Ishikawa (cell line): Measurements from ENCODE around the gene THBS4.

Source experiments
- CEBPB ChIP-seq: IDR thresholded peaks from 2 replicates; pipeline ENCODE4 v1.6.1; 2012
- CREB1 ChIP-seq: IDR thresholded peaks from 2 replicates; pipeline ENCODE4 v1.6.1; 2012; ENCODE audit warnings: low read depth
- EGR1 ChIP-seq: IDR thresholded peaks from 2 replicates; pipeline ENCODE4 v1.6.1; 2012
- EP300 ChIP-seq: IDR thresholded peaks from 2 replicates; pipeline ENCODE4 v1.6.1; 2012; ENCODE audit warnings: borderline replicate concordance
- FOXM1 ChIP-seq: IDR thresholded peaks from 2 replicates; pipeline ENCODE4 v1.6.1; 2012; ENCODE audit warnings: low read depth, borderline replicate concordance
- MAX ChIP-seq: IDR thresholded peaks from 2 replicates; pipeline ENCODE4 v1.6.1; 2012
- NFIC ChIP-seq: IDR thresholded peaks from 2 replicates; pipeline ENCODE4 v1.6.1; 2012
- RAD21 ChIP-seq: IDR thresholded peaks from 2 replicates; pipeline ENCODE4 v1.6.1; 2012; ENCODE audit warnings: low read depth
- TAF1 ChIP-seq: IDR thresholded peaks from 2 replicates; pipeline ENCODE4 v1.6.1; 2012; ENCODE audit warnings: low read depth, mild to moderate bottlenecking
- TCF12 ChIP-seq: IDR thresholded peaks from 2 replicates; pipeline ENCODE4 v1.6.1; 2012; ENCODE audit warnings: low read depth
- TEAD4 ChIP-seq: IDR thresholded peaks from 2 replicates; pipeline ENCODE4 v1.6.1; 2012
- YY1 ChIP-seq: IDR thresholded peaks from 2 replicates; pipeline ENCODE4 v1.6.1; 2012; ENCODE audit warnings: low read depth
- ZBTB7A ChIP-seq: IDR thresholded peaks from 2 replicates; pipeline ENCODE4 v1.6.1; 2012; ENCODE audit warnings: low read depth
- TF ChIP-seq, protein P1 (sequence below): IDR thresholded peaks from 2 replicates; pipeline ENCODE4 v1.6.1; 2012
- TF ChIP-seq, protein P2 (sequence below): IDR thresholded peaks from 2 replicates; pipeline ENCODE4 v1.6.1; 2012; ENCODE audit warnings: low read depth, mild to moderate bottlenecking

Gene THBS4

GRCh38 chr5:79992891-79993657 lies 42.1 kb upstream of the THBS4 start:
- TF ChIP-seq YY1 (no peak), EP300 (no peak), TAF1 (no peak), CEBPB (no peak), ZBTB7A (no peak), TCF12 (no peak), NFIC (no peak), MAX (no peak), EGR1 (no peak), FOXM1 (no peak), TEAD4 (no peak), CREB1 (no peak), RAD21 (no peak)
- TF ChIP-seq, protein P1, sequence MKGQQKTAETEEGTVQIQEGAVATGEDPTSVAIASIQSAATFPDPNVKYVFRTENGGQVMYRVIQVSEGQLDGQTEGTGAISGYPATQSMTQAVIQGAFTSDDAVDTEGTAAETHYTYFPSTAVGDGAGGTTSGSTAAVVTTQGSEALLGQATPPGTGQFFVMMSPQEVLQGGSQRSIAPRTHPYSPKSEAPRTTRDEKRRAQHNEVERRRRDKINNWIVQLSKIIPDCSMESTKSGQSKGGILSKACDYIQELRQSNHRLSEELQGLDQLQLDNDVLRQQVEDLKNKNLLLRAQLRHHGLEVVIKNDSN = no peak
- TF ChIP-seq, protein P2, sequence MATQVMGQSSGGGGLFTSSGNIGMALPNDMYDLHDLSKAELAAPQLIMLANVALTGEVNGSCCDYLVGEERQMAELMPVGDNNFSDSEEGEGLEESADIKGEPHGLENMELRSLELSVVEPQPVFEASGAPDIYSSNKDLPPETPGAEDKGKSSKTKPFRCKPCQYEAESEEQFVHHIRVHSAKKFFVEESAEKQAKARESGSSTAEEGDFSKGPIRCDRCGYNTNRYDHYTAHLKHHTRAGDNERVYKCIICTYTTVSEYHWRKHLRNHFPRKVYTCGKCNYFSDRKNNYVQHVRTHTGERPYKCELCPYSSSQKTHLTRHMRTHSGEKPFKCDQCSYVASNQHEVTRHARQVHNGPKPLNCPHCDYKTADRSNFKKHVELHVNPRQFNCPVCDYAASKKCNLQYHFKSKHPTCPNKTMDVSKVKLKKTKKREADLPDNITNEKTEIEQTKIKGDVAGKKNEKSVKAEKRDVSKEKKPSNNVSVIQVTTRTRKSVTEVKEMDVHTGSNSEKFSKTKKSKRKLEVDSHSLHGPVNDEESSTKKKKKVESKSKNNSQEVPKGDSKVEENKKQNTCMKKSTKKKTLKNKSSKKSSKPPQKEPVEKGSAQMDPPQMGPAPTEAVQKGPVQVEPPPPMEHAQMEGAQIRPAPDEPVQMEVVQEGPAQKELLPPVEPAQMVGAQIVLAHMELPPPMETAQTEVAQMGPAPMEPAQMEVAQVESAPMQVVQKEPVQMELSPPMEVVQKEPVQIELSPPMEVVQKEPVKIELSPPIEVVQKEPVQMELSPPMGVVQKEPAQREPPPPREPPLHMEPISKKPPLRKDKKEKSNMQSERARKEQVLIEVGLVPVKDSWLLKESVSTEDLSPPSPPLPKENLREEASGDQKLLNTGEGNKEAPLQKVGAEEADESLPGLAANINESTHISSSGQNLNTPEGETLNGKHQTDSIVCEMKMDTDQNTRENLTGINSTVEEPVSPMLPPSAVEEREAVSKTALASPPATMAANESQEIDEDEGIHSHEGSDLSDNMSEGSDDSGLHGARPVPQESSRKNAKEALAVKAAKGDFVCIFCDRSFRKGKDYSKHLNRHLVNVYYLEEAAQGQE = no peak

- TF ChIP-seq FOXM1 (no peak), EGR1 (no peak), CEBPB (no peak), RAD21 (no peak), YY1 (no peak), MAX (no peak), ZBTB7A (no peak), TCF12 (no peak), CREB1 (no peak), EP300 (no peak)
- TF ChIP-seq, protein P1 = no peak
- TF ChIP-seq, protein P2 = no peak
Observed at GRCh38 chr5:79999722-80000121, 35.4 kb upstream of the THBS4 start.

DNA sequence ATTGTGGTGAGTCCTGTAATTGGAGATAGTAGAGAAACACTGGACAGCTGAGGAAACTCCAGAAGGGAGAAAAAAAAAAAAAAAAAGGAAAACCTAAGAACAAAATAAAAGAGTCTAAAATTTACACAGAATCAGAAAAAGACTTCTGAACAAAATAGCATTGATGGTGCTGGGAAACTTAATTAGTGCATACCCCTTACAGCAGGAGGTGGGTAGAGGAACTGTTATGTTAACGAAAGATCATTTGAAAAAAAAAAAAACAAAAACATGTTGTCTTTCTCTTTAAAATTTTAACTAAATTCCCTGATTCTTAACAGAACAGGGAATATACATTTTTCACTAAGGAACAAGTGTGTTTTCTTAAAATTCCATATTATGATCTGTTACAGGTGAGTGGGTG lies 32.5 kb upstream of the THBS4 start:
- TF ChIP-seq EGR1 (no peak), NFIC (no peak), CEBPB (no peak), EP300 (no peak)

DNA sequence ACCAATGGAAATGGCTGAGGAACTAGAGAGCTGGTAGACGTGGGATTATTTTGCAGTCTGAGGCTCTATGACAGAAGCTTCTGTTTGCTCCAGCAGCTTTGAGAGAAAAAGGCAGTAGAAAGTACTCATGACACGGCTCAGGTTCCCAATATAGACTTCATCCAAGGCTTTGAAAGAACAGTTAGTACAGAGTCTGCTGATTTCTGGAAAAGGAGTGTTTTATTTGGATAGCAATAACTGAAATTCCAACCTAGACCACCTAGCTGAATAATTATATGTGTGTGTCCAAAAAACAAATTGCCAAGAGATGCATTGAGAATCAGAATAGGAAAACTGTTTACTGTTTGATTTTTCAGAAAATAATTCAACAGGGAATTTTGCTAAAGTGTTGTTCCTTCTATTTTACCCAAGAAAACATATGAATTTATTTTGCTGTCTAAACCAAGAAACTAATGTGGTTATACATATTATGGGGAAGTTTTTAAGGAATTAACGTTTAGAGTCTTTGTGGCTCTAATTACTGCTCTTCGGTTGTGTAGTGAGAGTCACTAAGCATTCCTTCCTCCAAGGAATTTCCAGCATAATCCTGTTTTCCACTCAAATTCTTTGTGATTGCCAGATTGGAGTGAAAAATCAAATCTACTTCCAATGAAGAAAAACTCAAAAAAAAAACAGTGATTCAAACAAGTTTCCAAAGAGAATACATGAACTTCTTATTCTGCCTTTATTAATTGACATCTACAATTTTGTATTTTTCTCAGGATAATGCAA lies 26.0 kb upstream of the THBS4 start:
- TF ChIP-seq CREB1 (no peak), YY1 (no peak), ZBTB7A (no peak), TCF12 (no peak), MAX (no peak), FOXM1 (no peak), TAF1 (no peak), TEAD4 (no peak), EGR1 (no peak), RAD21 (no peak), EP300 (no peak), CEBPB (no peak), NFIC (no peak)
- TF ChIP-seq, protein P2 = no peak
- TF ChIP-seq, protein P1 = no peak
